T-helper 1 cell treated with Interleukin-12 subunit alpha and Interleukin-12 subunit beta and Interleukin-4 antibody, amounts not matched to agents 30 ng/mL and 1 ng/mL, for 36 hours (primary cell): ENCODE measurements around the gene WNT3A. TPM values are rescaled to one million over a fixed set of nuclear protein-coding genes. Genes with fewer than 3 reads are reported as not detected.

Source experiments
- intact Hi-C: fragments of 100-400 bp; cut with micrococcal nuclease; formaldehyde crosslinking; loops from one replicate; pipeline ENCODE4 v1.15.1; 2024
- total RNA-seq: library from RNA; stranded (reverse); gene quantifications from 2 replicates; pipeline ENCODE4 v1.2.3, GENCODE V29; 2022

WNT3A gene
- total RNA-seq, 1 donor from 2014 or later = not detected

GRCh38 chr1:228097333-228098081 lies 90.7 kb downstream of the WNT3A start:
- intact Hi-C loops = no loop called here

GRCh38 chr1:228098323-228098931 lies 91.6 kb downstream of the WNT3A start:
- intact Hi-C loops = no loop called here

- intact Hi-C loops = no loop called here
Measured at GRCh38 chr1:228099331-228099732, 92.5 kb downstream of the WNT3A start.

GRCh38 chr1:228100822-228101613 lies 94.2 kb downstream of the WNT3A start:
- intact Hi-C loops = loop anchor here (5.0 to 10.0 kb wide), 5 partner anchors 334 to 1964 kb away; partner anchors contain the start of genes GALNT2 and PARP1

GRCh38 chr1:228101614-228101993 lies 94.8 kb downstream of the WNT3A start:
- intact Hi-C loops = loop anchor here (5.0 to 10.0 kb wide), 5 partner anchors 334 to 1963 kb away; partner anchors contain the start of genes GALNT2 and PARP1

- intact Hi-C loops = loop anchor here (5.0 to 10.0 kb wide), 5 partner anchors 335 to 1963 kb away; partner anchors contain the start of genes GALNT2 and PARP1
Measured at GRCh38 chr1:228101994-228102790, 95.4 kb downstream of the WNT3A start.

- intact Hi-C loops = loop anchor here (1.0 to 10.0 kb wide), 11 partner anchors 21 to 1962 kb away; partner anchors contain the start of genes ARF1, GALNT2, GUK1 and JMJD4
Measured at GRCh38 chr1:228102791-228103620, 96.2 kb downstream of the WNT3A start, which contains the start of gene C1orf35. C1orf35 (minus strand) TSS chr1:228103325; CDS start chr1:228103227, 98 bp downstream.

- intact Hi-C loops = loop anchor here (5.0 to 10.0 kb wide), 6 partner anchors 337 to 1960 kb away; partner anchors contain the start of genes CCSAP, GALNT2 and PARP1
Measured at GRCh38 chr1:228104526-228105269, 97.9 kb downstream of the WNT3A start.

- intact Hi-C loops = loop anchor here (5.0 to 10.0 kb wide), 4 partner anchors 621 to 1959 kb away; partner anchors contain the start of genes CCSAP, GALNT2 and PARP1
Measured at GRCh38 chr1:228105270-228105995, 98.6 kb downstream of the WNT3A start.

- intact Hi-C loops = loop anchor here (5.0 to 10.0 kb wide), 4 partner anchors 621 to 1959 kb away; partner anchors contain the start of genes CCSAP, GALNT2 and PARP1
Measured at GRCh38 chr1:228105996-228106799, 99.4 kb downstream of the WNT3A start.

GRCh38 chr1:228106800-228107054 lies 99.9 kb downstream of the WNT3A start:
- intact Hi-C loops = loop anchor here (5.0 to 10.0 kb wide), 4 partner anchors 622 to 1958 kb away; partner anchors contain the start of genes CCSAP, GALNT2 and PARP1

GRCh38 chr1:228107636-228108035 lies 100.8 kb downstream of the WNT3A start:
- intact Hi-C loops = loop anchor here (5.0 to 10.0 kb wide), 4 partner anchors 623 to 1957 kb away; partner anchors contain the start of genes CCSAP, GALNT2 and PARP1

GRCh38 chr1:228108055-228108690 lies 101.4 kb downstream of the WNT3A start:
- intact Hi-C loops = loop anchor here (5.0 to 10.0 kb wide), 4 partner anchors 623 to 1957 kb away; partner anchors contain the start of genes CCSAP, GALNT2 and PARP1

- intact Hi-C loops = loop anchor here (1.0 to 10.0 kb wide), 17 partner anchors 26 to 1956 kb away; partner anchors contain the start of genes ARF1, CCSAP, GALNT2 and GUK1
Measured at GRCh38 chr1:228108742-228109072, 101.9 kb downstream of the WNT3A start.

GRCh38 chr1:228109073-228109961 lies 102.5 kb downstream of the WNT3A start, which contains the start of gene MRPL55:
MRPL55 (minus strand) TSS chr1:228109299; CDS start chr1:228108260, 1,039 bp downstream.
- intact Hi-C loops = loop anchor here (1.0 to 10.0 kb wide), 17 partner anchors 27 to 1955 kb away; partner anchors contain the start of genes ARF1, CCSAP, GALNT2 and GUK1
